T-helper 2 cell treated with Interferon-gamma antibody and Interleukin-4, amounts not matched to agents 100 ng/mL and 5 ng/mL, for 36 hours (primary cell): Measurements from ENCODE around the gene ANTXRL. TPM values are rescaled to one million over a fixed set of nuclear protein-coding genes. Genes with fewer than 3 reads are reported as not detected.
"Not testable (repeated sequence)": the region's sequence is repeated elsewhere in the genome, so short reads cannot be mapped to it uniquely, and the experiment has no call there.

Source experiments
- intact Hi-C: fragments of 100-400 bp; cut with micrococcal nuclease; formaldehyde crosslinking; loops from one replicate; pipeline ENCODE4 v1.15.1; 2023
- total RNA-seq: library from RNA; stranded (reverse); gene quantifications from 2 replicates; pipeline ENCODE4 v1.2.3, GENCODE V29; 2022

ANTXRL gene
- total RNA-seq, 1 donor from 2014 or later: not detected

DNA sequence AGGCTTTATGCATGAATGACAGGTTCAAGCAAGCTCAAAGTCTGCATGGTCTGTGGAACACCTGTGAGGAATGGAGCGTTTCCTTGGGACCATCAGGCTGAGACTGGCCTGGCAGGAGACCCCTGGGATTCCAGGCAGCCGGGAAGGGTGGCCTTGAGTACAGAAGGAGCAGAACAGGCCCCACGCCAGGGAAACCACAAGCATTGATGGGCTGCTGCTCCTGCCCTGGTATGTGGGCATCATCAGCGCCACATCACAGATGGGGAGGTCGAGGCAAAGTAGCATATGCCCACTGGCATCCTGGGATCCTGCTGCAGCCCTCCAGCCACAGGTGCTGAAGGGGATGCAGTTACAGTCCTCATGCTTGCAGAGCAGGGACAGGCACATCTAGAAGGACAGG is 40.9 kb downstream of the ANTXRL start:
- intact Hi-C loops: loop anchor here (10.0 kb wide), 1 partner anchor 103 kb away; no protein-coding TSS in a partner anchor

DNA sequence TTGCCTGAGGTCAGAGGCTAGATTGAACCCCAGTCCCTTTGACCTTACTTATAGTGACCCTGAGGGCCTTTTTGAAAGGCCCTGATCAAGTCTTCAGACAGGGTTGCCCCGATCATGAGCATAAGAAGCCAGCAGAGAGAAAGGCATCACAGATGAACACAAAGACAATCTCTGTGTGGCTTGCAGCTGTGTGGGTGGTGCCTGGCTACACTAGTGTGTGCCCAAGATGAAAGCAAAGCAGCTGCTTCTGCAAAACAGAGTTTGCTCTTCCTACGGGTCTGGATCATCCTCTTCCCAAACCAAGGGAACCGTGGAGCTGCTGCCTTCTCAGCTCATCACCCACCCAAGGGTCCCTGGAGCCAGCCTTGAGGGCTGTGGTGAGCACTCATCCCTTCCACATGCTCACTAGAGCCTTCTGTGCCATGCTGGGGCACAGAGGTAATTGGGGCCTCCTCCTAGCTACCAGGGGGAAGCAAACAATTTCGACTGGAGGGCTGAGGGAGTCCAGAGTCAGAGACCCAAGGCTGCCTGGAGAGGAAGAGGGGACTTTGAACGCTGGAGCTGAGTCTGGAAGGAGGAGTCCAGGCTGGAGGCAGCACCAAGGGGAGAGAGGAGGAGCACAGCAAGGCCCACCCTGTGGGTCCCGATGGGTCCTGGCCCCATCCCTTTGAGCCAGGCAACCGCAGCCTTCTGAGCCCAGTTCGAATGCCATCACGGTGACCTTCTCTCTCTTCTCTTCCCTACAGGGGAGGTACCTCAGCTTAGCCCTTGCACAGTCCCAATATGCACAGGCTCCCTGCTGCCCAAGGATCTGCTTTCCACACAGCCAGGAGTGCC is 42.3 kb downstream of the ANTXRL start:
- intact Hi-C loops: loop anchor here (10.0 kb wide), 1 partner anchor 104 kb away; no protein-coding TSS in a partner anchor

DNA sequence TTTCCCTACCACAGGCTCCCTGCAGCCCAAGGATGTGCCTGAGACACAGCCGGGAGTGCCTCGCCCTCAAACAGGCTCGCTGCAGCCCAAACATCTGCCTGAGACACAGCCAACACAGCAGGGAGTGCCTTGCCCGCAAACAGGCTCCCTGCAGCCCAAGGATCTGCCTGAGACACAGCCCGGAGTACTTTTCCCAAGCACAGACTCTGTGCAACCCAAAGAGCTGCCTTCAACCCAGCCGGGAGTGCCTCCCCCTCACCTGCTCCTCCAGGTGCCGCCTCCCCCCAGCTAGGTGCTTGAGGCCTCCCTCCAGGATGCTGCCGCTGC is 42.9 kb downstream of the ANTXRL start:
- intact Hi-C loops: loop anchor here (10.0 kb wide), 1 partner anchor 105 kb away; no protein-coding TSS in a partner anchor

DNA sequence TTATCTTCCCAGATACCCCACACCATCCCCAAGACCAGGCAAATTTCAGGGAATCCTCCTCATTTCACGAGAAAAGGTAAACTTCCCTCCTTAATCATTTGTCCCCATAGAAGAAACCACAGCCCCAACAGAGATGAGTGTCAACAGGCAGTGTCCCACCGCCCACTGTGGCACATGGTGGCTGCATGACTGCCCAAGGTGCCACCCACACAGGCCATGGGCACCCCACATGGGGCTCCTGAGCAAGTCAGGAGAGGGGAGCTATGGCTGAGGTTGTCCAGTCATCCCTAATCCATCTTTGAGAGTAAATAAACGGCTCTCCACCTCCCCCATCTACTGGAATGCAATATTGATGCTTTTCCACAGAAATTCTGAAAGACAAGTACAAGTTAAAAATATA is 44.1 kb downstream of the ANTXRL start:
- intact Hi-C loops: no loop called here

DNA sequence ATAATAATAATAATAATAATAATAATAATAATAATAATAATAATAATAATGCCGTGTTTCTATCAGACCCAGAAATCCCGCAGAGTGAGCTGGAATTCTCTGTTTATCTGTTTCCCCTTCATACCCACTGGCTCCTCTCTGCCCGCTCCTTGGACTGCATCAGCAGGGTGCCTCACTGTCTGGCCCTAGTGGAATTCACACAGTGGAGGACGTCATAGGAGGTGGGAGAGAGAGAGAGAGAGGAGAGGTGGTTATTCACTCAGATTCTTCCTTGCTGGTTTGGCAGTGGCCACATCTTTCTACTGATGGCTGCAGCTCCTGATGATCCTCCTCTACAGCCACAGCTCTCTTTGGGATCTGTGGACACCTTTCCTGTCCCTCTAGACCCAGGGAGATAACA is 78.7 kb downstream of the ANTXRL start:
- intact Hi-C loops: not testable (repeated sequence)

DNA sequence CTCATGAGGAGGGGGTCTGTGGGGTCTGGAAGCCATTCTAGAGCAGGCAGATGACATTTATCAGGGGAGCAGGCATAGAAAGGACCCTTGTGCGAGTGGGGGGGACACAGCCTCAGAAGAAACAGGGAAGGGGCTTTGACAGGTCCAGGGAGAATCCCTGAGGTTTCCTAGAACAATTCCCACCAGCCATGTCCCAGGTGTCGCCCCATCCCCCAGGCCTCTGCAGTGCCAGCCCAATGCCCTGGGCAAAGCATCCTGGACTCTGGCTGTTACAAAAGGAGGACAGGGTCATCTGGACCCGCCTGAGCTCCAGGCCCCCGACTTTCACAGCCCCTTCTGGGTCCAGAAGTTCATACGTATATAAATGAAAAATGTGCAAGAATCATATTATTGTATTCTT is 80.4 kb downstream of the ANTXRL start:
- intact Hi-C loops: not testable (repeated sequence)

DNA sequence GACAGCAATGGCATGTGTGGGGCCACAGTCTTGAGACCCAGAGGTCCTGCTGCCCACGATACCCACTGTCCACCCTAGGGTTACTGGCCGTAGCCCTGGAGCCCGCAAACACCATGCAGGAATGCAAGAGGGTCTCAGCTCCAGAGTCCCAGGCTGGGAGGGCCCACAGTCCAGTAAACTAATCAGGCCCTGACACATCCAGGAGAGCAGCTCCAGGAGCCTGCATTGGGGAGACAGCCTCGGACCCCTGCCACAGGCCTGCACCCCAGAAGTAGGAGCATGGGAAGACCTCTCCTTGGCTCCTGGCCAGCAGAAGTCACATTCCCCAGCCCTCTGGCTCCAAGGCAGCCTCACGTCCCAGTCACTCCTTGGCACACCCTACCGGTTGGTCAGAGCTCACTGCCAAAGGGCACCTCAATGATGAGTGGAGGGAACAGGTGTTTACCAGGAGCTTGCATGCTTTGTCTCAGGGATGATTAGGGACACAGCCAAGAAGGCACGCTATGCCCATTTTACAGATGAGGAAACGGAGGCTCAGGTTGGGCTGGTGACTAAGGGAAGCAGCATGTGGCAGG is 81.0 kb downstream of the ANTXRL start:
- intact Hi-C loops: not testable (repeated sequence)

DNA sequence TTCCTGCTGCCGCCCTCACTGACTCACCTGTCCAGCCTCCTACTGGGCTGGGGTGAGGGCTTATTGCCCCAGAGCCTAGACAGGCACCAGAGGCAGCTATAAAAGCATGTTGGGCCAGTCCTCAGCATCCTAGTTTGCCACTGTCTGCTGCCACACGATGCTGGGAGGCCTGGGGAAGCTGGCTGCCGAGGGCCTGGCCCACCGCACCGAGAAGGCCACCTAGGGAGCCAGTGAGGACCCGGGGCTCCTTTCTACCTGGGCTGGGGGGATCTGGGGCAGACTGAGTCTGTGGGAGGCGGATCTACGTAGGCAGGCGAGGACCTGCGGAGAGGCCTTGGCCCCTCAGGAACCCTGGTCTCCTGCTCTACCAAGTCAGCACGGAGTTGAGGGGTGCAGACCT is 82.2 kb downstream of the ANTXRL start:
- intact Hi-C loops: not testable (repeated sequence)

DNA sequence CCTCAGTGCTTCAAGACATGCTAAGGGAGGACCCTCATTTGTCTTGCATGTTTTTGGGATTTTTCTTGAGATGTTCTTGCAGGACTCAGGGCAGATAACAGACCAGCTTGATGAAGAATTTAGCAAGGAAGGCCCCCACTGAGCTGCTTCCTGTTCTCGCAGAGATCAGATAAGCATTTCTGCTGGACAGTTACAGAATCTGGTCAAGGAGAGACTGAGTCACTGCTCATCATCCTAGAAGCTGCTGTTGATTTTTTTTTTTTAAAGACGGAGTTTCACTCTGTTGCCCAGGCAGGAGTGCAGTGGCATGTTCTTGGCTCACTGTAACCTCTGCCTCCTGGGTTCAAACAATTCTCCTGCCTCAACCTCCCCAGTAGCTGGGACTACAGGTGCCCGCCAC is 87.6 kb downstream of the ANTXRL start:
- intact Hi-C loops: not testable (repeated sequence)

DNA sequence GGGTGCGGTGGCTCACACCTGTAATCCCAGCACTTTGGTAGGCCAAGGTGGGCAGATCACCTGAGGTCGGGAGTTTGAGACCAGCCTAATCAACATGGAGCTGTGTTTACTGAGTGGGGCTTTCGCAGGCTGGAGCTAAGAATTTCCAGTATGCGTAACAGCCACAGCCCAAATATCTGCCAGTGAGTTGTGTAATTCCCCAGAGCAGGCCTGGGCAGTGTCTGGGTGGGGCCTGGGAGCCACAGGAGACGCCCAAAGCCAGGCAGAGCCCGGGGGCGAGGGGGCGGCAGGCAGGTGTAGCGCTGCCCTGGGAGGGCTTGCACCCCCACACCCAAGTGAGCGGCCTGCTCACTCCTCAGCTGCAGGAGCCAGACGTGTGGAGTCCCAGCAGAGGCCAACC is 88.6 kb downstream of the ANTXRL start, which contains the start of gene ANXA8L1:
Gene ANXA8L1 (plus strand): TSS at position 371 of the 400 bp plus-strand sequence. CDS start 76 bp downstream, outside the sequence.
- intact Hi-C loops: not testable (repeated sequence)

DNA sequence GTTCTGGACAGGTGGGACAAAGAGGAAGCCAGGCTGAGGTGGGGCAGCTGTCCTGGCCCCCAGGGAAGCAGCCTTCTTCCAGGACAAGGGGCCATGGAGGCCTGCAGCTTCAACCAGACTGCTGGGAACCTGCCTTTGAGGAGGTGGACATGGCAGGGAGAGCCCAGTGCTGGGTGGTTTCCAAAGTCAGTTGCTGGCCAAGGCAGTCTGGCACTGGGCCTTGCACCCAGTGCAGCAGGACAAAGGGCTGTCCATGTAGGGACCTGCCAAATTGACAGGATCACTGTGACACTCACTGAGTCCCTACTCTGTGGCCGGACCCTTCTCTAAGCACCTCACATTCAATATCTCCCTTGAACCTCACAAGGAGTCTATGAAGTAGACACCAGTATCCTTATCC is 90.2 kb downstream of the ANTXRL start:
- intact Hi-C loops: not testable (repeated sequence)

DNA sequence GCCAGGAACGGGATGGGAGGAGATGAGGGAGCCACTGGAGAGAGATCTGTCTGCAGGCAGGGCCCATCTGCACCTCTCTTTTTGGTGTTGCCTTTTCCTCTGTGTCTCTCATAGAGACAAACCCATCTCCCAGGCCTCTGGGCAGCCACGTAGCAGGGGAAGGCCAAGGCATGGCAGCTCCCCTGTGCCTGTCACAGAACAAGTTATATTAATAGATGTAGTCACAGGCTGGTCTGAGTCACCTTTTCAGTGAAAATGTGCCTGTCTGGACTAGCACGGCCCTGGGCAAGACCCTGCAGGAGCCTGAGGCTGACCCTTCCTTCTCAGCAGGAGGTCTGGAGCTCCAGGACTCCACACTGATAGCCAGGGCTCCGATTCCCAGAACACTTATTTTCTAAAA is 90.9 kb downstream of the ANTXRL start:
- intact Hi-C loops: not testable (repeated sequence)

DNA sequence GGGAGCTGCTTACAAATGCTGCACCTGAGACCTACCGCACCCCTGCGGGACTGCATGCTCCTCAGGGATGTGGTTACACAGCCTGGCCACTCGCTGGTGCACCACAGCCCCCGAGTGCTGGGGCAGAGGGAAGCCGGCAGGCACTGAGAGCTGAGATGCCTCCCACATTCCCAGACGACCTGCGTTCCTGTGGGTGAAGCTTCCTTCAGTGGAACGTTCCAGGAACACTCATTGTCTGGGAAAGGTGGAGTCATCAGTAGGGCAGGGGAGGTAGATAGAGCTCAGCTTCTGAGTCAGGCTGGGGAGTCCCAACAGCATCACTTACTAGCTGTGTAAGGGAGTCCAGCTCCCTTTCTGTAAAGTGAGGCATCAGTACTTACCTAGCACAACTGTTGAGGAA is 91.3 kb downstream of the ANTXRL start:
- intact Hi-C loops: not testable (repeated sequence)

DNA sequence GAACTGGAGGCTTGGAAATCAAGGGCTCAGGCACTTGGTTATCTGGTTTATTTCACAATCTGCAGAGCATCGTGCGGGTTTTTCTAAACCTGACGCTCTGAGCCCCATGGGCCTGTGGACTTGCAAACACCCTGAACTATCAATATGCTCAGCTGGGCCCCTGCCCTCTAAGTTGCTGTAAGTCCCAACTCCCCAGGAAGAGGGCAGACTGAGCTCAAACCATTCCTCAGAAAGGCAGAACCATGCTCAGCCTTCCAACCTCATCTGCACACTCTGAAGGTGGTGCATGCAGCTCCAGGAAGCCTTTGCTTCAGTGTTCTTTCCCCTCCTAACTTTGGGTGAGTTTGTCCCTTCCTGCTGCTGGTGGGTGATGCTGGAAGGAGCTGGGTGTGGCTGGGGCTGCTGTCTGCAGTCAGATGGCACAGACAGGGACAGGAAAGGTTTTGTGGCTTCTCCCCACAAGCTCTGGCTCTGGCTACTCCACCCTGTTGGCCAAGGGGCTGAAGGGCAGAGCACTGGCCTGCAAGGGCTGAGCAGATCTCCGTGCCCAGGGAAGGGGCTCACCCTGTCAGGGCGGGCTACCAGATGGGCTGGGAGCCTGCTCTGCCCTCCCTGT is 92.5 kb downstream of the ANTXRL start:
- intact Hi-C loops: not testable (repeated sequence)

Other genes with a start within 250 kb of the ANTXRL start
- gene MSMB, start 240.7 kb upstream of the ANTXRL start, total RNA-seq: not detected in 2 replicates
- 0.52 and 0.86 TPM in 2 replicates for gene ANXA8L1, start 88.8 kb downstream of the ANTXRL start, total RNA-seq
- not detected in 2 replicates for gene NPY4R, start 179.0 kb downstream of the ANTXRL start, total RNA-seq